NCI-H1092 treated with DMSO at 0.1 percent for 48 hours (cell line): ENCODE data around the gene HHAT.

Experiments used
- DNase-seq: peaks from one replicate; lab custom pipeline; 2025; lab: John Stamatoyannopoulos, UW

Gene HHAT

GRCh38 chr1:210441028-210441427 lies 112.3 kb downstream of the HHAT start:
- DNase-seq: no peak

GRCh38 chr1:210445485-210445884 lies 116.8 kb downstream of the HHAT start:
- DNase-seq: no peak

- no peak for DNase-seq
Measured at GRCh38 chr1:210445931-210446330, 117.2 kb downstream of the HHAT start.

DNA sequence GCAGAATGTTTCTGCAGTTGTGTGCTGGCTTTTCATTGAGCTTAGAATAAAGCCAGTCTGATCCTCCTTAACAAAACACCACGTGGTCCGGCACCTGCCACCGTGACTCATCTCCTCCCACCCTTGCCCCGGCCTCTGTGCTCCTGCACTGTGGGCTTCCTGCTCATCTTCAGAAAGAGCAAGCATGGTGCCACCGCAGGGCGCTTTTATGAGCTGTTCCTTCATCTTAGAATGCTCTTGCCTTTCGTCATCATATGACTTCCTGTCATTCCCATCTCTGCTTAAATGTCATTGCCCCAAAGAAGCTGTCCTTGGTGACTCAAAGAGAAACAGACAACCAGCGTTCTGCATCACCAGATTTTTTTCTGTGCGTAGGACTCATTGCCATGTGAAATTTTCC lies 117.8 kb downstream of the HHAT start:
- DNase-seq: no peak

- DNase-seq: no peak
Measured at GRCh38 chr1:210447456-210448057, 118.9 kb downstream of the HHAT start.

DNA sequence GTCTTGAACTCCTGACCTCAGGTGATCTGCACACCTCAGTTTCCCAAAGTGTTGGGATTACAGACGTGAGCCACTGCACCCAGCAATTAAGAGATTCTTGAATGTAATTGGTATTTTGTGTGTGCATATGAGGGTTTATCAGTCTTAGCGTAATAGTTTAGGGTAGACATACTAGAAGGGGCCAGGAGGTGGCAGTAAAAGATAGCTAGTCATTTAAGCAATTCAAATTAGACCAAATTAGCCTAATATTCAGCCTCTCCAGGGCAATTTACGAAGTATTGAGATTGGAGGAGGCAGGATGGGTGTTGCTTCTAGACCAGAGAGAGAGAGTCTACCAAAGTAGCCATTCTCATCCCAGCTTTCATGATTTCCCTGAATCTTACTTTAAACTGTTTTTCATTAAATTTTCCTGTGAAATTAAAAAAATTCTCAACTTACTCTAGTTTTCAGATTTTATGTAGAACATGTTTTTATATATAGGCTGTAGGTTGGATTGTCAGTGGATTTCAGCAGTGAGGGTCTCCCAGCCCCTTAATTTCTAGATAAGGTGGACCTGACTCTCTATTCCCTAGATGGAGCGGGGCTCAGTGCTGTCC lies 119.7 kb downstream of the HHAT start:
- DNase-seq: peak; percentile 73

DNA sequence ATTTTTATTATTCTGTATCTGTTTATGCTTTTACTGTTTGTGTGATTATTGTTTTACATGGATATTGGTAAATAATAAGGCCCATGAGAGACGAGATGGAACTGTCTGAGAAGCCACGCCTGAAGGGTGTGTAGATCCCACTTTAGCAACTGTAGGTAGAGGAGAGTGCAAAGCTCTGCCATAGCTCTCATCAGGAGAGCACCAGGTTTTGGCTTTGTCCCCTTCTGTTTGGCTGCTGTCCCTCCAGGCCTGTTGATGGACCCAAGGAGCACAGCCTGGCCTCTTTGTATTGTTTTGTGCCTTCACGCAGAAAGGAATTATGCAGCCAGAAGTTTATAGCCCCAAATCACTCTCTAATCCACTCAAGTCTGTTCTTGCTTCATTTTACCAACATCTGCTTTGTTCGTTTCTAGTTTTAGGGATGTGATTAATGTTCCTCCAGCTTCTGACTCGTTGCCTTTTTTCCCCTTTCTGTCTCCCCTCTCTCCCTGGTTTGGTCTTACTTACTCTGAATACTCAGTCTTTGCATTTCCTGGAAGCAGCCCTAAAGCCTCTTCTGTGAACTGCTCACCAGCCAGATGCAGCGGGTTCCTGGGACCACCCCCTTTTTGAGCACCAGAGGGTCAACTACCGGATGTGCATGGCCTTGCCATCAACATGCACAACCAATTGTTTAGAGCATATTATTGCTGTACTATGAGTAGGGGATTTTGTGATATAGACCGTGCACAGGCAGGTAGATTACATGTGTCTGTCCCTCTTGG lies 127.3 kb downstream of the HHAT start:
- no peak for DNase-seq

GRCh38 chr1:210456731-210457255 lies 128.1 kb downstream of the HHAT start:
- DNase-seq: no peak

DNA sequence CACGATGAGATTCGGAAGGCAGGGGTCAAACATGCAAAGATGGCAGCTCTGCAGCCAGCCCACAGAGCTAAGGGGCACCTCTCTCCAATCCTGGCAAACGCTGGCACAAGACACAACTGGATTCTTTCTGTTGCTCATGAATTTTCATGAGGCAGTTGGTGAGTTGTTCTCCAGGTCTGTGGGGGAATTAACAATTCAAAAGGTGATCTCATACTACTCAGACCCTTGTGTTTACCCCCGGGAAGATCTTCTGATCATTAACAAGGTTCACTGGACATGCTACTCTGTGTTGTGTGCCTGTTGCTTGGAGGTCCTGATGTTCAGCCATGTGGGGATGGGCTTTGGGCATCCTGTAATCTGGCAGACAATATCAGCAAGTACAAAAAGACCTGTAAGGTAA lies 128.9 kb downstream of the HHAT start:
- DNase-seq: no peak

DNA sequence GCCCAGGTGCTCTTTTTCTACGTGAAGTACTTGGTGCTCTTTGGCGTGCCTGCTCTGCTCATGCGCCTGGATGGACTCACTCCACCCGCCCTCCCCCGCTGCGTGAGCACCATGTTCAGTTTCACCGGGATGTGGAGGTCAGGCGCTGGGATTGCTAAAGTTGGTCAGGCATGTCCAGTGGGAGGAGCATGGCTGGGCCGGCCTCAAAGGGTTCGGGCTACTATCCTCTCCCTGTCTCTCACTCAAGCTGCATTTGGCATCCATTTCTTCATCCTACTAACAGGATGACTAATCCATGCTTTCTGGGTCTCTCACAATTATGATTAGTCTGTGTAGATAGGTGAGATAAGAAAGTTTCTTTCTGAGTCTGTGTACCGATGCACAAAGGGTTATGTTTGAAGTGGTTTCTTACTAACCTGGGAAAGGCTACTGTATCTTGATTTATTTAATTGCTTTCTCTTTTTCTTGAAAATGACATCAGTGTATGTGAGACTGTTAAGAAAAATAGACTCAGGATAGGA lies 135.9 kb downstream of the HHAT start:
- peak; percentile 86 for DNase-seq

- no peak for DNase-seq
Measured at GRCh38 chr1:210465150-210465549, 136.4 kb downstream of the HHAT start.

DNA sequence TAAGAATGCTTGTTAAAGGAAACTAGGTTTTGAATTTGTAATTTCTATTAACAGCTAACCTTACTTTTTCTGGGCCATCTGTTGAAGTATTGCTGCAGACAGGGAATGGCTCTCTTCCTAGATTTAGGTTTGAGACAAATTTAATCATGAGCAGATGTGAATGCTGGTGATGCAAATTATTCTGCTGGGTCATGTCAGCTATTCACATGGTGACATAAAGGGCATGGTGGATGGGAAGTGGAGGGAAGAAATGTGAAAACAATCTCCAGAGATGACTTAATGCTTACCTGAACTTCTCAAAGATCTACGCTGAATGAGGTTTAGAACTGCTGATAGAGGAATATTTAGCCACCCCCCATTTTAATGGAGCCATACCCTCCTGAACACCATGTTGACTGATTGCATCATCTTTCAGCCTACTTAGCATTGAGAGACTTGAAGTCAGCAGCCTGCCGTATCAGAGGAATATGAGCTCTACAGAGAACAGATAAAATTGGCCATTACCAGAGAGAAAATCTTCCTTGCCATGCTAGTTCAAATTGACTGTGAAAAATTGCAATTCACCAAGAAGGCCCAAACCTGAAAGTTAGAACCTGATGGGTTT lies 138.8 kb downstream of the HHAT start:
- DNase-seq: no peak

- no peak for DNase-seq
Measured at GRCh38 chr1:210469441-210469840, 140.7 kb downstream of the HHAT start.

DNA sequence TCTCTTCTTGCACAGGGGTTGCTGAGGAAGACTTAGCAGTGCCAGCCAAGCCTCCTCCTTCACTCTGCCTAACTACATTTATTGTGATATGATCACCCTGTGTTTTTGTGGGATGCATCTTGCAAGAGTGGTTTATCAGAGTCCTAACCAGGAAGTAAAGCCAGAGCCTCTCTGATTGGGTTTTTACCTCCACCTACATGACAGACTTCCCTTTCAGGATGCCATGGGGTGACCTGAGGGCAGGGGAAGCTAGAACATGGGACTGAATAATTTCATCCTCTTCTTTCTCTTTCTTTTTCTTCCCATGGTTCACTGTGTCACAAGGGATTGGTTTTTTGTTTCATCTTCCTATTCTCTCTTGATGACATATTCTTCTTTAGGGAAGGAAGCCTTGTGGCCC lies 146.6 kb downstream of the HHAT start:
- no peak for DNase-seq

GRCh38 chr1:210475806-210476205 lies 147.1 kb downstream of the HHAT start:
- no peak for DNase-seq

DNA sequence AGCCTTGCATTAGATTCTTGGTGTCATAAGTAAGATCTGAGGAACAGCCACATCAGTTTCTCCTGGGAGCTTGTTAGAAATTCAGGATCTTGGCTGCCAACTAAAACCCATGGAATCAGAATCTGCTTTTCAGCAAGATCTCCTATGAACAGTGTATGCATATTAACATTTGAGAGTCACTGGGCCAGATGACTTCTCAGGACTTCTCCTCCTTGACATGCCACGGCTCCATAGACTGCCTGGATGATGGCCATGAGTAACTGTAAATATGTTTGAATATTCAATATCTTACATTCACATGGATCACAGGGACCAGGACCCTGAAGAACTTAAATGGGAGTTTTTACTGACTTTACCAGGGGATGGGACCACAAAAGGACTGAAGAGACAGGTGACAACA lies 148.0 kb downstream of the HHAT start:
- no peak for DNase-seq

- DNase-seq: peak; percentile 8
Measured at GRCh38 chr1:210477328-210477924, 148.7 kb downstream of the HHAT start.

GRCh38 chr1:210478820-210479219 lies 150.1 kb downstream of the HHAT start:
- DNase-seq: no peak

DNA sequence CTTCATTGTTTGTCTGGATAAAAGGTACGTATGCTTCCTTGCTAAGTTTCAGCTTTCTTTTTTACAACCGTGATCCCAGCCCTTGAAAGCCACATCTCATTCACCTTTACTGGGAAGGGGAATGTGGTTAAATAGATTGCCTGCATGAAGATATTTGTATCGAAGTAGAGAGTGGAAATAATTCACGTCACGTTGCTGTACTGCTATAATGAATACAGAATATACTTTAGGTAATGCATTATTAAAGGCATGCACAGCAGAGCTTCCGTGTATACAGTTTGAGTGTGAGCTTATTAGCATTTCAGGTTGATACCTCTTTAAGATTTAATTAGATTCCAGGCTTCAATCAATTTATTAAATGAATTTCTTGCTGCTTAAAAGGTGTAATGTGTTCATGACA lies 153.8 kb downstream of the HHAT start:
- DNase-seq: no peak

- no peak for DNase-seq
Measured at GRCh38 chr1:210482945-210483617, 154.4 kb downstream of the HHAT start.

DNA sequence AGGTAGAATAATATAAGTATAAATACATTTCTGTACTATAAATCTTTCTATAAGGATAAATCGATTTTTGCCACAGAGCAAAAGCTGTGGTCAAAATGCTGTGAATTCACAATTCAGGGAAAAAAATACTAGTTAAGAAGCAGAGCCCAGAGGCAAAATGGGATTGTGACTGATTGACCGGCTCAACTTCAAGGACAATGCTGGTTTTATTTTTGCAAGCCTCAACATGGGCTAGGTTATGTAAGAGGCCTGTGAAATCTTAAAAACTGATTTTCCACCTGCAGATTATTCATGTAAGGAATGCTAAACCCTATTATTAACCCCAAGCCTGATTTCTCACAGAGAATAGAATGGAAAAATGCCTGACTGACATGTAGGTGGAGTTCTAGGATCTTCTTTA lies 155.1 kb downstream of the HHAT start:
- DNase-seq: no peak

GRCh38 chr1:210487021-210487420 lies 158.3 kb downstream of the HHAT start:
- DNase-seq: no peak
